Adipose tissue (tissue), 3 donors: ENCODE results near the gene CTNNA2. TPM values are rescaled to one million over a fixed set of nuclear protein-coding genes. Genes with fewer than 3 reads are reported as not detected.

Experiments used
- H3K27ac ChIP-seq: one replicate; pipeline ENCODE4 v1.5.1; 2013; ENCODE audit warnings: low read depth, low read length
- WGBS, 3 donors: extraction: QIAGEN DNeasy Blood & Tissue Kit; methylation state at CpG; one replicate each; pipeline ENCODE4 v1.1.7; 2013; 5-methylcytosine and 5-hydroxymethylcytosine counted together
- polyA plus RNA-seq, 3 donors: library from polyadenylated mRNA; stranded (reverse); fragments of 200-250 nt; gene quantifications; one replicate each; pipeline ENCODE4 v1.2.3, GENCODE V29; 2013
- donor health status: healthy with polysubstance abuse.
- donor health status: Bipolar disorder and iron deficiency.
- donor health status: healthy.

CTNNA2 gene
- polyA plus RNA-seq, 3 donors: 0.07 to 0.47 TPM; not detected in 1

GRCh38 chr2:79596403-79596802, 83.6 kb downstream of the CTNNA2 start:
- no peak overlapping the region for H3K27ac ChIP-seq
- WGBS, 3 donors: 56 to 72% (median 67%) methylated on average over 3 of the region's 3 CpGs

DNA sequence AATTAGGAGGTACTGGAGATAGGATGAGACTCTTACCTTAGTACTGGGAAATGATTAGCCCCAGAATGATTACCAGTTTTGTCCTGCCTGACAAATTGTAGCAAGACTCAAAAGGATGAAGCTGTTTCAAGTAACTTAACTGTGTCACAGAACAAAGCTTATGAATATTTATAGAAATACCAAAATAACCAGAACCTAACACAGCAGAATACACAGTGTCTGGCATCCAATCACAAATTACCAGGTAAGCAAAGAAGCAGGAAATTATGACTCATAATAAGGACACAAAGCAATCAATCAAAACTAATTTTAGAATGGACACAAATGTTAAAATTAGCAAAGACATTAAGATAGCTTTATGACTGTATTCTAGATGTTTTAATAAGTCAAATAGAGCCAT, 91.9 kb downstream of the CTNNA2 start:
- no peak overlapping the region for H3K27ac ChIP-seq

- 58 to 65% (median 59%) methylated on average over 9 of the region's 9 CpGs for WGBS, 3 donors
Measured at GRCh38 chr2:79611448-79612016, 98.7 kb downstream of the CTNNA2 start.

GRCh38 chr2:79612999-79613398, 100.1 kb downstream of the CTNNA2 start:
- 49 to 54% (median 50%) methylated on average over 6 of the region's 6 CpGs for WGBS, 3 donors
- H3K27ac ChIP-seq: no peak overlapping the region

More at GRCh38 chr2:79611448-79612016, 98.7 kb downstream of the CTNNA2 start:
- H3K27ac ChIP-seq: no peak overlapping the region

GRCh38 chr2:79619442-79619841, 106.6 kb downstream of the CTNNA2 start:
- no peak overlapping the region for H3K27ac ChIP-seq
- 82 to 87% (median 86%) methylated on average over 5 of the region's 5 CpGs for WGBS, 3 donors

- H3K27ac ChIP-seq: no peak overlapping the region
- WGBS, 3 donors: 67 to 88% (median 86%) methylated on average over 2 of the region's 2 CpGs
Measured at GRCh38 chr2:79619976-79620375, 107.1 kb downstream of the CTNNA2 start.

- no peak overlapping the region for H3K27ac ChIP-seq
- WGBS, 3 donors: 39 to 87% (median 70%) methylated on average over 2 of the region's 2 CpGs
Measured at GRCh38 chr2:79620679-79621078, 107.8 kb downstream of the CTNNA2 start.

GRCh38 chr2:79621252-79621651, 108.4 kb downstream of the CTNNA2 start:
- no peak overlapping the region for H3K27ac ChIP-seq
- WGBS, 3 donors: 84 to 90% (median 87%) methylated on average over 6 of the region's 6 CpGs

- H3K27ac ChIP-seq: no peak overlapping the region
- 85 to 93% (median 92%) methylated on average over 1 of the region's 1 CpG for WGBS, 3 donors
Measured at GRCh38 chr2:79621755-79622154, 108.9 kb downstream of the CTNNA2 start.

DNA sequence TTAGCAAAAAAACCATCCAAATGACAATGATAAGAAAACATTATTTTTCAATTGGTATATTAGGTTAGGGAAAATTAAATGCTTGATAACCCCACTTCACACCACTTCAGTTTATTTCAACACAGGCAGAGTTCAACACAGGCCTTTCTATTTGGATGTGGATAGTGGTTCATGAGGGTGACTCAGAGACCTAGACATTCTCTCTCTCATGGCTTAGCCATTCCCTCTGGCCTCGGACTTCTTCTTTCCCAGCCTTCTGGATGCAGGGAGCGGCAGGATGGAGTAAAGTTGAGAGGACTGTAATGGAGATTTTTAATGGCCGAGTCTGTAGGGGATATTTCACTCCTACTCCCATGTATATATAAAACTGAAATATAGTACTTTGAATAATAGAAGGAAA, 109.7 kb downstream of the CTNNA2 start:
- 72 to 78% (median 72%) methylated on average over 3 of the region's 3 CpGs for WGBS, 3 donors
- no peak overlapping the region for H3K27ac ChIP-seq

DNA sequence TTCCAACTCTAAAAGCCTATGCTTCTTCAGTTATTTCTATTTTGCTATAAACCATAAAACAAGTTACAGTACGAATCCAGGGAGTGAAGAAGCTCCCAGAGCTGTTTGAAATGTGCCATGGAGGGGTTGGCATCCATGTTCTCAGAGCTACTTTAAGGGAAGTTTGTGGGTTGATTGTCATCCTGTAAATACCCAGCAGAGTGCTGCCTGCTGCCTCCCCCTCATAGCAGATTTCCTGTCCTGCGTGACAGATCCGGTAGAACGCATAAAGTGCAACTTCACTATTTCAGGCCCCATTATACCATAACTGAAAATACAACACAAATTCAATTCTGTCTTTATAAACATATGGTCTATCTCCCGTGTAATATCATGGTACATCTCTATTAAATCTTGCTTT, 114.4 kb downstream of the CTNNA2 start:
- H3K27ac ChIP-seq: no peak overlapping the region
- WGBS, 3 donors: 55 to 74% (median 57%) methylated on average over 5 of the region's 5 CpGs

GRCh38 chr2:79630060-79630459, 117.2 kb downstream of the CTNNA2 start:
- 78 to 82% (median 79%) methylated on average over 3 of the region's 3 CpGs for WGBS, 3 donors
- H3K27ac ChIP-seq: no peak overlapping the region

GRCh38 chr2:79630972-79631557, 118.2 kb downstream of the CTNNA2 start:
- H3K27ac ChIP-seq: no peak overlapping the region
- 47 to 77% (median 76%) methylated on average over 7 of the region's 7 CpGs for WGBS, 3 donors

DNA sequence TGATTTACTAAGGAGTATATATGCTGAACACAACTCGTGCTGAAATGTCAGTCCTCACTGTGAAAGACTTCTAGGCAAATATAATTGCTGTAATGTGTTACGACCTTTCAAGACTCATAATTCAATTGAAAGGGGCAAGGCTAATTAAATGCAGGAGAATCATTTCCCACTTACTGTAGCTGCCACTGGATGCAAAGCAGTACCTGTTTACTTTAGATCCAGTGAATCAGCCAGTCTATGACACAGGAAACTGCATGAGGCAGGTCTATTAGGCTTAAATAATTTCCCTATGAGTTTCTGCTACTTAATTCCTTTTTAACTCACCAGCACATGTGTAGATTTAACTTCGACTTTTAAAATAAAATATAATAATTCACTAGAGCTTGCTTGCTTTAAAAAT, 125.6 kb downstream of the CTNNA2 start:
- 46 to 68% (median 60%) methylated on average over 3 of the region's 3 CpGs for WGBS, 3 donors
- no peak overlapping the region for H3K27ac ChIP-seq

- WGBS, 3 donors: 34 to 76% (median 72%) methylated on average over 2 of the region's 2 CpGs
- no peak overlapping the region for H3K27ac ChIP-seq
Measured at GRCh38 chr2:79638954-79639353, 126.1 kb downstream of the CTNNA2 start.

- H3K27ac ChIP-seq: no peak overlapping the region
- 42 to 48% (median 47%) methylated on average over 2 of the region's 2 CpGs for WGBS, 3 donors
Measured at GRCh38 chr2:79640001-79640400, 127.2 kb downstream of the CTNNA2 start.

- no peak overlapping the region for H3K27ac ChIP-seq
- WGBS, 3 donors: 89 to 90% (median 90%) methylated on average over 3 of the region's 3 CpGs
Measured at GRCh38 chr2:79649531-79649930, 136.7 kb downstream of the CTNNA2 start.

DNA sequence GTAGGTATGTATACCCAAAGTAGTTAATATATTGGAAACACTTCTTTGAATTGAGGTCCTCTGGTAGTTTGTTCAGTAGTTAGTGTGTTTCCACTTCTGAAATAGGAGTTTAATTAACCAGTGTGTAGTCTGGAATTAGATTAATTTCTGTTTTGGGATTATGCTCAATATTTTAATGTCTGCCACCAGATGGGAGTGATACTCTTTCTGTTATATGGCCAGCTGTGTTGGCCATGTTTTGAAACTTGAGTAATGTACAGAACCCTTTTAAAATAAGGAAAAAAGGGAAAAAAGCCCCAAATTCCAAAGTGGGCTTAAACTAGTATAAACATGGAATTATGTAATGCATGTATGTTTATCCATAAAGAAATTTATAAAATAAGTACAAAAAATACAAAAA, 147.7 kb downstream of the CTNNA2 start:
- no peak overlapping the region for H3K27ac ChIP-seq

DNA sequence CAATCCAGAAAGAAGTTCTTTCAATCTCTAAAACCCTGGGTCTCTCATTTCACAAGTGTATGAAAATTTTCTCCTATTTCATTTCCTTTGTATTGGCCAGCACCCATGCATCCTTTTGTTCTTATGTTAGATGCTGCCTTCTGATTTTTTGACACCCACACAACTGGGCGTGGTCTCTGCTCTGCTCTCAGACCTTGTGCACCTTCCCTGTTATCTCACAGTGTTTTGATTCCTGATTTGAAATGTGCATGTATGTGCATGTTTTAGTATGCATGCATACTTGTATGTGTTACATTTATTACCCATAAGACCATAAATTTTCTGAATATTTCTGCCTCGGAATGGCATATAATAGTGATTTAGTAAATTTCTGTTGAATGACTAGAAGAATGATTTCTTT, 152.2 kb downstream of the CTNNA2 start:
- H3K27ac ChIP-seq: no peak overlapping the region
- 74 to 76% (median 76%) methylated on average over 2 of the region's 2 CpGs for WGBS, 3 donors

- H3K27ac ChIP-seq: no peak overlapping the region
- WGBS, 3 donors: 59 to 78% (median 77%) methylated on average over 4 of the region's 4 CpGs
Measured at GRCh38 chr2:79666430-79666829, 153.6 kb downstream of the CTNNA2 start.
